ENCODE measurements around the gene TMEM143.

The TMEM143 gene

DNA sequence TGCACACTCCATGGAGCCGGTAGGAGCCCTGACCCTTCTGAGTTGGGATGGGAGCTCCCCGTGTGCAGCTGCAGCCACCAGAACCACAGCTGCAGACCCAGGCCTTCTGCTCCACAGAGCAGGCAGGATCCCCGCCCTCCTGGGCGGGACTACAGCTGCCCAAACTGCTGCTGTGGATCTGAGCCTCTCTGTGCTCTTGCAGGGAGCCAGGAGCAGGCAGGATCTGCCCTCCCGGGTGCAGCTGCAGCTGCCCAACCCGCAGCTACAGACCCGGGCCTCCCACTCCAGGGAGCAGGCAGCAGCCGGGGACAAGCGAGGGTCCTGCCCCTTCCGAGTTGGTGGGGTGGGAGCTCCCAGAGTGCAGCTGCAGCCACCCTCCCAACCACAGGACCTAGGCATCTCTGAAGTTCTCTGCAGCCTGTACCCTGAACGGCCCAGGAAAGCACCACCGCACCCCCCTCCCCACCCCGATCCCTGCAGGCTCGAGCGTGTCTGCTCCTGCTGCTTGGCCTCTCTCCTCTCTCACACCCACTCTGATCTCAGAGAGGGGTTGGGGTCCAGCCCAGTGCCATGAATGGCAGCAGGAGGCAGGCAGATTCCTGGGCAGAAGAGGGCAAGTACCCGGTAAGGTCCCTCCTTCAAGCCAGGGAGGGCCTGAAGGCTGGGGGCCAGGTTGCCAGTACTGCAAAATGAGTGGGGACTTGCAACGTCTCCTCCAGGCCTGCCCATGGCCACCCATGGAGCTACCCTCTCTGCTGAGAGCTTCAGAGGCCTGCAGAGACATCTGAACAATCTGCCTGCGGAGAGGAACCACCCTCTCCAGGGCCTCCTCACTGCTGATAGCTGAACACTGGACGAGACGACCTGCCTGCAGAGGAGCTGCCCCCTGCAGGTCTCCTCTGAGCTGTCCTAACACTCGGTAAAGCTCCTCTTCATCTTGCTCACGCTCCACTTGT is 54.8 kb downstream of the TMEM143 start:
- DNase-seq = peak; percentile 66
- no peaks in the 10 kb centered on the region for H3K36me3 ChIP-seq
- no peak overlapping the region for H3K4me3 ChIP-seq (ENCODE audit: low read depth, low read length)
- H3K27me3 ChIP-seq (ENCODE audit: insufficient read depth, low read depth, severe bottlenecking) = no peaks in the 10 kb centered on the region
- H3K9me3 ChIP-seq (ENCODE audit: severe bottlenecking) = no peaks in the 10 kb centered on the region
- no peak overlapping the region for H3K27ac ChIP-seq
- TF ChIP-seq CTCF (IDR thresholded peaks at IDR 0.05; ENCODE audit: low read depth, low read length) = peak; percentile 70

DNA sequence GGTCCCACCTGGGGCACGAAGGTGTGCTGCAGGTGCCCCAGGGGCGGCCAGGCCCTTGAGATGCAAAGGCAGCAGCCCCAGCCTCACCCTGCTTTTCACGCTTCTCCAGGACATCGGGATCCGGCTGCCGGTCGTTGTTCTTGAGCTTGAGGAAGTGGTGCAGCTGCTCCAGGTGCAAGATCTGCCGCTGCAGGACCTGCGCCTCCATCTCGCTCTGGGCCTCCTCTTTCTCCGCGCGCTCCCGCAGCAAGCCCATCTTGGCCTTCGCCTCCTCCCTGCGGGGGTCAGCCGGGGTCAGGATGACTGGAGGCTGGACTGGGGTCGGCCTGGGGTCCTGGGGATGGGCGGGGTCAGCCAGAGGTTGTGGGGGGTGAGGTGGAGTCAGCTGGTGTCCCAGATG is 59.9 kb downstream of the TMEM143 start:
- DNase-seq = no peak
- no peaks in the 10 kb centered on the region for H3K36me3 ChIP-seq
- H3K9me3 ChIP-seq (ENCODE audit: severe bottlenecking) = no peaks in the 10 kb centered on the region
- H3K27me3 ChIP-seq (ENCODE audit: insufficient read depth, low read depth, severe bottlenecking) = no peaks in the 10 kb centered on the region
- no peak overlapping the region for H3K4me3 ChIP-seq (ENCODE audit: low read depth, low read length)
- no peak for TF ChIP-seq CTCF (IDR thresholded peaks at IDR 0.05; ENCODE audit: low read depth, low read length)
- no peak overlapping the region for H3K27ac ChIP-seq

- Histone ChIP-seq H3K27ac (no peak overlapping the region), H3K4me3 (ENCODE audit: low read depth, low read length) (no peak overlapping the region), H3K9me3 (ENCODE audit: severe bottlenecking) (no peaks in the 10 kb centered on the region), H3K27me3 (ENCODE audit: insufficient read depth, low read depth, severe bottlenecking) (no peaks in the 10 kb centered on the region), H3K36me3 (no peaks in the 10 kb centered on the region)
- DNase-seq = no peak
- TF ChIP-seq CTCF (IDR thresholded peaks at IDR 0.05; ENCODE audit: low read depth, low read length) = no peak
These were observed 60.4 kb downstream of the TMEM143 start for GRCh38 chr19:48303367-48303766.

- Histone ChIP-seq H3K4me3 (ENCODE audit: low read depth, low read length) (no peak overlapping the region), H3K27ac (no peak overlapping the region), H3K9me3 (ENCODE audit: severe bottlenecking) (no peaks in the 10 kb centered on the region), H3K36me3 (no peaks in the 10 kb centered on the region), H3K27me3 (ENCODE audit: insufficient read depth, low read depth, severe bottlenecking) (no peaks in the 10 kb centered on the region)
- no peak for TF ChIP-seq CTCF (IDR thresholded peaks at IDR 0.05; ENCODE audit: low read depth, low read length)
- DNase-seq = peak; percentile 79
These were observed 61.2 kb downstream of the TMEM143 start for GRCh38 chr19:48302600-48302959.

DNA sequence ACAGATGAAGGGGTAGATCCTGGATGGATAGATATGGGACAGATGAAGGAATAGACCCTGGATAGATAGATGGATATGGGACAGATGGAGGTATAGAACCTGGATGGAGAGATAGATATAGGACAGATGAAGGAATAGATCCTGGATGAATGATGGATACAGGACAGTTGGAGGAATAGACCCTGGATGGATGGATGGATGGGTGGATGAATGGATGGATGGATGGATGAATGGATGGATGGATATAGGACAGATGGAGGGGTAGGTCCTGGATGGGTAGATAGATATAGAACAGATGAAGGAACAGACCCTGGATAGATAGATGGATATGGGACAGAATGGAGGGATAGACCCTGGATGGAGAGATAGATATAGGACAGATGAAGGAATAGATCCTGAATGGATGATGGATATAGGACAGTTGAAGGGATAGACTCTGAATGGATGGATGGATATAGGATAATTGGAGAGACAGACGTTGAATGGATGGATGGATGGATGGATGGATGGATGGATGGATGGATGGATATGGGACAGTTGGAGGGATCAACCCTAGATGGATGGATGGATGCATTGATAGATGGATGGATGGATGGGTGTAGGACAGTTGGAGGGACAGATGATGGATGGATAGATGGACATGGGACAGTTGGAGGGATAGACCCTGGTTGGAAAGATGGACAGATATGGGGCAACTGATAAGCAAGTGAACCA is 61.7 kb downstream of the TMEM143 start:
- no peak for DNase-seq
- Histone ChIP-seq H3K27me3 (ENCODE audit: insufficient read depth, low read depth, severe bottlenecking) (no peaks in the 10 kb centered on the region), H3K4me3 (ENCODE audit: low read depth, low read length) (no peak overlapping the region), H3K9me3 (ENCODE audit: severe bottlenecking) (no peaks in the 10 kb centered on the region), H3K27ac (no peak overlapping the region), H3K36me3 (no peaks in the 10 kb centered on the region)
- TF ChIP-seq CTCF (IDR thresholded peaks at IDR 0.05; ENCODE audit: low read depth, low read length) = no peak

Measured in WERI-Rb-1 (cell line).